HG02798 (cell line): ENCODE results near the gene NRIP2.

Experiments used
- ATAC-seq: cut with Tn5 transposase; IDR thresholded peaks from one replicate; pipeline ENCODE4 v1.9.1; 2021; ENCODE audit warnings: mild to moderate bottlenecking; ENCODE audit not compliant: unreplicated experiment, poor library complexity

The NRIP2 gene

DNA sequence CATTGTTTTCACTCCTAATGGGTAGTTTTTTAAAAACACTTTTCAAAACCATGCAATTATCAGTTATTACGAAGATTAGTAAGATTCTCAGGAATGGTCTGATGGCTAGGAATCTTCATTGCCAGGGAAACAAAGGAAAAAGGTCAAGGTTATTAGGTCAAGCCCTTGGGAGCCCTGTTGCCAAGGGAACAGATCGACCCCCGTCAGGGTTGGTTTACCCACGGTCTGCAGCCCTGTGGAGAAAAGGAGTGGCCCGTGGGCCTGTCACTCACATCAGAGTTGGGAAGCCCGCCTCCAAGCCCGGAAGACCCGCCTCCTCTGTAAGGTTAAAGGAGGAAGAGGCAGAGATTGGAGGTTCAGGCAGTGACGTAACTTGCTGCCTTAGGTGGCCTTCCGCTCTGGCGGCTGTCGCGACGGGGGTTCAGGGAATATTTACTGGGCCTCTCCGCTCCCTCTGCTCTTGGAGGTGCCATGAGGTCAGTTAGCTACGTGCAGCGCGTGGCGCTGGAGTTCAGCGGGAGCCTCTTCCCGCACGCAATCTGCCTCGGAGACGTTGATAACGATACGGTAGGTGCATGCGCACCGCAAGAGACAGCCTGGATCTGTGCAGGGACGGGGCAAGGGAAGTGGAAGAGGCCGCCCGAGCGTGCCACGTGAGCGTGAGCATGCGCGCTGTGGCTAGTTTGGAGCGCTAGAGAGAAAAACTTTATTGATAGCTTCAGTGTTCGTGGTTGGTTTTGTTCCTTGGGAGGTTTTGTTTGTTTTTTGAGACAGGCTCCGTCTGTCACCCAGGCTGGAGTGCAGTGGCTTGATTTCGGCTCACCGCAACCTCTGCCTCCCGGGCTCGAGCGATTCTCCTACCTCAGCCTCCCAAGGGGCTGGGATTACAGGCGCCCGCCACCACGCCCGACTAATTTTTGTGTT, 22.3 kb downstream of the NRIP2 start, which contains the start of gene ITFG2:
Gene ITFG2 (plus strand): TSS at position 379 of the 924 bp plus-strand sequence. CDS start 93 bp downstream, at position 472.
- peak; percentile 97 for ATAC-seq

DNA sequence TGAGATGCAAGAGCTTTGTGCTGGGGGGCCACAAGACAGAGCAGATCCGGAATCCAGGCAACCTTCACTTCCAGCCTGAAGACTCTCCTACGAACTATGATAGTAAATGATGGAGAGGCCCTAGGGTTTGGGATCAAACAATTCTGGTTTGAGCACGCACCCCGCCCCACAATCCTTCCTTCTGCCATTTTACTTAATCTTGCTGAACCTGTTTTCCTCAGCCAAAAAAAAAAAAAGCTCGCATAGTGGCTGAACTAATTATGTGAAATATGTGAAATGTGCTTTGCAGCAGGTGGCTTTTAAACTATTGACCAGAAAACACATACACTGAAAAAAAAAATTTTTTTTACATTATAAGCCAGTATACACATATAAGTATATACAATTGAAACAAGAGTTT, 23.0 kb downstream of the NRIP2 start:
- ATAC-seq, result no peak

- ATAC-seq, result no peak
Observed at GRCh38 chr12:2806700-2807099, 28.1 kb downstream of the NRIP2 start.

DNA sequence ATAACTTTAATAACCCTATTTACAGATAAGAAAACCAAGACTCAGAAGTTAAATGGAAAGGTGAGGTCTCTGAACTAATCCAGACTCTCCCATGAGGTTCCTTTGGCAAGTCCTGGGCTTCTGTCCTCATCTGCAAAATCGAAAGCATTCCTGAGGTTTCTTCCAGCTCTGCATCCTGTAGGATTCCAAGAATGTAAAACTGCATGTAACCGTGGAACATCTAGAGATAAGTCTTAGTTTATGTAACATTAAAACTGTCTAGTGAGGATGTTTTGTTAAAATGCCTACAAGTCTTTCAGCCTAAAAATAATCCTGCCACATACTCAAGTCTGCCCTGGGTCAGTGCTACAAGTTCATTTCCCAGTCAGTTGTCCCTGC, 29.7 kb downstream of the NRIP2 start:
- ATAC-seq, result no peak

- no peak for ATAC-seq
Observed at GRCh38 chr12:2804393-2805142, 30.3 kb downstream of the NRIP2 start.

DNA sequence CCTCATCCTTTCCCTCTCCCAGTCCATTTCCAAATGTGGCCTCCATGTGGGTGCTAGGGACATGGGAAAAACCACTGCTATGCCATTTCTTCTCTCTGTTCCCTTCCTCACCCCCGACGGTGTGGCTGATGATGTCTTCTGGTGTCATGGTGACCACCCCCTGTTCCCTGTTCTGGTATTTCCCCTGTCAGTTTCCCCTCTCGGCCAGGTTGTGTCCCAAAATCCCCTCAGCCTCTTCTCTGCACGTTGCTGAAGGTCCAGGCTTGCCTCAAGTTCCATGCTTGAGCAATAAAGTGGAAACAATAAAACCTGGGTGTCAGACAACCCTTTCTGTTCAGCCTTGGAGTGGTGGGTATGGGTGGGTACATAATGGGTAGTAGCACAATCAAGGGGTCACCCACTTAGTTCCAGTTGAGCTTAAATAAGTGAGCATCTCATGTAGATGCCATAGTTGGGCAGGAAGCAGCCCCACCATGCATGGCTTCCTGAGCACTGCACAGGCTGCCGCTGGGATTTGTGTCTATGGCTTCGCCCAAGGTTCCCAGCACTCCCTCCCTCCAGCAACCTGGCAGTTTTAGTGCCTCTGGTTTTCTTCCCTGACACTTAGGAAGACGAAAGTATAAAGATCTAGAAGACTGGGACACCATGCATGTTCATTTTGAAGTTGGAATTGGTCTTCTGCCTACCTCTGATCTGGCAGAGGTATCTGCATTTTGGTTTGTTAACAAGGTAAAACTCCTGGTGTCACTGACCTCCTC, 31.0 kb downstream of the NRIP2 start:
- ATAC-seq, result no peak

GRCh38 chr12:2801044-2801783, 33.6 kb downstream of the NRIP2 start:
- ATAC-seq, result no peak

- no peak for ATAC-seq
Observed at GRCh38 chr12:2800046-2800570, 34.7 kb downstream of the NRIP2 start.

DNA sequence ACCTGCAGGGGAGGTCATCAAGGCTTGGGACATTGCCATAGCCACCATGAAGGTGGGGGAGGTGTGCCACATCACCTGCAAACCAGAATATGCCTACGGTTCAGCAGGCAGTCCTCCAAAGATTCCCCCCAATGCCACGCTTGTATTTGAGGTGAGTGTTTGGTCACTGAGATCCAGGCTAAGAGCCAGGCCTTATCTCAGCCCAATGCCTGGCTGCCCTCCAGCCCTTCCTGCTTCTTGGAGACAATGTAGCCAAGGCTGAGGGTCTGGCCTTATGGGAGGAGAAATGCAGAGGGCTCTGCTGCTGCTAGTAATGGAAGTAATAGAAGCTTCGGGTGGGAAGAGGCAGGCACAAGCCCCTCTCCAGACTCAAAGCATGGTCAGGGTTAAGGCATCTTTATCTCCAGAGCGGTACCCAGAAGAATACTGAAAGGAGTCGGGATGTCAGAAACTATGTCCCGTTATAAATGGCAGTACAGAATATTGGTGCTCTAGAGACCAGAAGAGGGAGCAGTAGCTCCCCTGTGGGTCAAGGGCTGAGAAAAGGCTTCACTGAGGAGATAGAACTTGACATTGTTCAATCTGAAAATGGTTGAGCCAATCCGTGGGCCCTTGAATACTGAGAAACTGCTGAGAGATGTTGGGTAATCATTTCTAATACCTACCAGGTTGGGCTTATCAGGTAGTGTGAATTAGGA, 37.0 kb downstream of the NRIP2 start:
- no peak for ATAC-seq

DNA sequence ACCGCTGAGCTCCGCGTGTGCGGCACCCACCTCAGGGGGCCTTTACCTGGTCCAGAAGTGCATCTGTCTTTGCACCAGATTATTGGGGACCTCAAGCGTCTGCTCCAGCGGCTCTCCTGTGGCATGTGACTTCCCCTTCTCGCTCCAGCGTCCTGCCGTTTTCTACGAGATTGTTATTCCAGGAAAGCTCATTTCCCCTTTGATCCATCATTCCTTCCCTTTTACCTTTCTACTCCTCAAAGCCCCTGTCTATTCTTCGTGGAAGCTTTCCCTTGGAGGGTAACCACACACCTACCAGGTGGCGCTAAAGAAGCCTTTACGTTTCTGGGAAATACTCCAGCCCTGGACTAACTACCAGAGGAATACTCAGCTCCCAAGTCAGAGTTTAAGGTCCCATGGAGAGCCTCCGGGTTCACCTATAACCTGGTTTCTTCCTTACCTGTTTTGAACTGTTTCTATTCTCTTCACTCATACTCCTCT, 38.6 kb downstream of the NRIP2 start:
- ATAC-seq, result no peak

- peak; percentile 77 for ATAC-seq
Observed at GRCh38 chr12:2795291-2796186, 39.3 kb downstream of the NRIP2 start.

GRCh38 chr12:2794736-2795289, 40.0 kb downstream of the NRIP2 start, which contains the start of gene FKBP4:
FKBP4 (plus strand) TSS chr12:2794970; CDS start chr12:2795140, 170 bp downstream.
- peak; percentile 84 for ATAC-seq

GRCh38 chr12:2794191-2794735, 40.6 kb downstream of the NRIP2 start:
- ATAC-seq, result peak; percentile 18

DNA sequence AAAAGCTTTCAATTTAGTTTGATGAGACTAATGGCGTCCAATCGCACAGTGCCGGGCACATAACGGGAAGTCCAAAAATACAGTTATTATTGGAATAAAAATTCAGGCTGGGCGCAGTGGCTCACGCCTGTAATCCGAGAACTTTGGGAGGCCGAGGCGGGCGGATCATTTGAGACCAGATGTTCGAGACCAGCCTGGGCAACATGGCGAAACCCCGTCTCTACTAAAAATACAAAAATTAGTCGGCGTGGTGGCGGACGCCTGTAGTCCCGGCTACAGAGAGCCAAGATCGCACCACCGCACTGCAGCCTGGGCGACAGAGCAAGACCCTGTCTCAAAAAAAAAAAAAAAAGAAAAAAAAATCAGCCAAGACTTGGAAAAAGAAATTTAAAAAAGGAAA, 41.3 kb downstream of the NRIP2 start:
- ATAC-seq, result no peak

DNA sequence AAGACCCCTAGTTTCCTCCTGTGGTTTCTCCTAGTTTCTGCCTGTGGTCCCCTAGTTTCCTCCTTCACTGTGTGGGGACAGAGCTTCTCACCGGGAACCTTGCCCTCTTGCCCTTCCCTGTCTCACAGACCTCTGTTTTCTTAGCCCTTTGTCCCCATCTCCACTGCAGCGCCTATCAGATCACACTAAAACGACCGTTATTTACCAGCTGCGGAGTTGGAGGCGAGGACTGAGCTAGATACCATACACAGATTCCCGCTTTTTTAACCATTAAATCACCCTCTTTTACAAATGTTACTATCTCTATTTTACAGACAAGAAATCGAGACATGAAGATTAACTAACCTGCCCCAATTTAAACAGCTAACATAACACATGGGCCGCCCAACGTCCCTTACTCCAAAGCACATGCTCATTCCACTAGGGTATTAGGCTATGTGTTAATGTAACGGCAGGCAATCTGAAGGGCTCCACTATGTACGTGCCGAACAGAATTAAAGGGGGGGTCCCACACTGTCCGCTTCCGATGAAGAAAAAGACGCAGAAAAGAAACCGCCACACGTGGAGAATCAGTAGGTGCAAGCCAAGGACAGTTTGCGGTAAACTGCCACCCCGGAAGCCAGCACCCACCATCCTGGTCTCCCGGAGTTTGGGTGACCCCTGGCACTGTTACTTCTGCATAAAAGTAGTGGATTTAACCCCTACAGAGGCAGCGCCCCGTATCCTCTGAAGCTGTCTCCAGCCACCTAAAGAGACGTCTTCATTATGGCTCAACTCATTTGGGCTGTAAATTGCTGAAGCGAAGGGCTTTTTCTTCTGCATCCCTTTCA, 41.9 kb downstream of the NRIP2 start:
- no peak for ATAC-seq

DNA sequence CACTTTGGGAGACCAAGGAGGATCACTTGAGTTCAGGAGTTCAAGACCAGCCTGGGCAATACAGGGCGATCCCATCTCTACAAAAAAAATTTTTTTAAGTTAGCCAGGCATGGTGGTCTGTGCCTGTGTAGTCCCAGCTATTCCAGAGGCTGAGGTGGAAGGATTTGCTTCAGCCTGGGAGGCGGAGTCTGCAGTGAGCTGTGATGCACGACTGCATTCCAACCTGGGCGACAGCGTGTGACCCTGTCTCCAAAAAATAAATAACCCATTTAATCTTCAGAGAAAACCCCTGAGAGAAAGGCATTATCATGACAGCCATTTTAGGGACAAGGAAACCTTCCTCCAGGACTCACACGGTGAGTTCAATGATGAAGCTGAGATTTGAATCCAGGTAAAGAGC, 43.7 kb downstream of the NRIP2 start:
- no peak for ATAC-seq
